ENCODE data around the gene DES.
A peak's percentile ranks its signal among the peaks of the same experiment; 100 is the strongest.

DES gene

GRCh38 chr2:219439506-219439905, 21.3 kb downstream of the DES start:
- no peak overlapping the region for H3K4me3 ChIP-seq (ENCODE audit: low read length)
- DNase-seq (ENCODE audit: low read depth) = no peak
- no peak for TF ChIP-seq CTCF (IDR thresholded peaks at IDR 0.05; ENCODE audit: insufficient read depth, low read depth, low read length, missing control alignments)

- peak; percentile 42 for DNase-seq (ENCODE audit: low read depth)
- H3K4me3 ChIP-seq (ENCODE audit: low read length) = no peak overlapping the region
- no peak for TF ChIP-seq CTCF (IDR thresholded peaks at IDR 0.05; ENCODE audit: insufficient read depth, low read depth, low read length, missing control alignments)
Observed at GRCh38 chr2:219440388-219441256, 22.4 kb downstream of the DES start.

- peak; percentile 44 for DNase-seq (ENCODE audit: low read depth)
- no peak for TF ChIP-seq CTCF (IDR thresholded peaks at IDR 0.05; ENCODE audit: insufficient read depth, low read depth, low read length, missing control alignments)
- H3K4me3 ChIP-seq (ENCODE audit: low read length) = peak overlapping the region; percentile 42
Observed at GRCh38 chr2:219441451-219442255, 23.5 kb downstream of the DES start.

GRCh38 chr2:219442256-219443015, 24.3 kb downstream of the DES start:
- no peak for TF ChIP-seq CTCF (IDR thresholded peaks at IDR 0.05; ENCODE audit: insufficient read depth, low read depth, low read length, missing control alignments)
- DNase-seq (ENCODE audit: low read depth) = no peak
- peak overlapping the region; percentile 42 for H3K4me3 ChIP-seq (ENCODE audit: low read length)

GRCh38 chr2:219443016-219443696, 25.0 kb downstream of the DES start:
- TF ChIP-seq CTCF (IDR thresholded peaks at IDR 0.05; ENCODE audit: insufficient read depth, low read depth, low read length, missing control alignments) = no peak
- H3K4me3 ChIP-seq (ENCODE audit: low read length) = no peak overlapping the region
- no peak for DNase-seq (ENCODE audit: low read depth)

- no peak for TF ChIP-seq CTCF (IDR thresholded peaks at IDR 0.05; ENCODE audit: insufficient read depth, low read depth, low read length, missing control alignments)
- DNase-seq (ENCODE audit: low read depth) = no peak
- no peak overlapping the region for H3K4me3 ChIP-seq (ENCODE audit: low read length)
Observed at GRCh38 chr2:219443697-219444023, 25.5 kb downstream of the DES start.

Data from epithelial cell of esophagus (primary cell).